GM18499 (cell line): ENCODE data around the gene C1GALT1C1L.
"Not testable (repeated sequence)": the region's sequence is repeated elsewhere in the genome, so short reads cannot be mapped to it uniquely, and the experiment has no call there.

Experiments used
- ATAC-seq: cut with Tn5 transposase; IDR thresholded peaks from one replicate; pipeline ENCODE4 v1.9.1; 2021; ENCODE audit warnings: moderate number of reproducible peaks; ENCODE audit not compliant: insufficient read depth, unreplicated experiment

Gene C1GALT1C1L

DNA sequence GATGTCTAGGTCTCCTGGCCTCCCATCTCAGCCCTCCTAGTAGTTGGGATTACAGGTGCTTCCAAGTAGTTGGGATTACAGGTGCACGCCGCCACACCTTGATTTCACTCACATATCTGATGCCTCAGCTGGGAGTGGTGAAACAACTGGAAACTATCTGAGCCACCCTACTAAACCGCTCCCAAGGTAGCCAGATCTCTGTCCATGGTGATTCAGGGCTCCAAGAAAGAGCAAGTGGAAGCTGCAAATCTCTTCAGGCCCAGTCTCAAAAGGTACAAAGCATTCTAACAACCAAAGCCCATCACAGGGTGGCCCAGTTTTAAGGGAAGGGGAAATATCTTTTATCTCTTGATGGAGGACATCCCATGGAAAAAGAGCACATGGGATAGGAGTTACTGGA lies 19.0 kb downstream of the C1GALT1C1L start:
- no peak for ATAC-seq

DNA sequence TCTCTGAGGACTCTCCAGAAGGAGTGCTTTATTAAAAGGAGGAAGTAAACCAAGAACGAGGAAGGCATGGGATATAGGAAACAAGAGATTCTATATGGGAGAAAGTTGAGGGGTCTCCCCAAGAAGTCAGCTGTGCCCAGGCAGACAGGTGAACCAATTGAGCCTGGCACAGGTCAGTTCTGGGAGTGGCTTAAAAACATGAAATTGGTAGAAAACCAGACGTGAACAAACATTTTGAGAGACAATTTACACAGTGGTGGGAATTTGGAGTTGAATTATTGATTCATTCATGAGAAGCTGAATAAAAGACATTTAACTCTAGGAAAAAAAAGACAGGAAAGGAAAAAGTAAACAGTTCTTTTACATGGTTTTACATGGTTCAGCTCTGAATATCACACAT lies 22.7 kb downstream of the C1GALT1C1L start:
- ATAC-seq = no peak

DNA sequence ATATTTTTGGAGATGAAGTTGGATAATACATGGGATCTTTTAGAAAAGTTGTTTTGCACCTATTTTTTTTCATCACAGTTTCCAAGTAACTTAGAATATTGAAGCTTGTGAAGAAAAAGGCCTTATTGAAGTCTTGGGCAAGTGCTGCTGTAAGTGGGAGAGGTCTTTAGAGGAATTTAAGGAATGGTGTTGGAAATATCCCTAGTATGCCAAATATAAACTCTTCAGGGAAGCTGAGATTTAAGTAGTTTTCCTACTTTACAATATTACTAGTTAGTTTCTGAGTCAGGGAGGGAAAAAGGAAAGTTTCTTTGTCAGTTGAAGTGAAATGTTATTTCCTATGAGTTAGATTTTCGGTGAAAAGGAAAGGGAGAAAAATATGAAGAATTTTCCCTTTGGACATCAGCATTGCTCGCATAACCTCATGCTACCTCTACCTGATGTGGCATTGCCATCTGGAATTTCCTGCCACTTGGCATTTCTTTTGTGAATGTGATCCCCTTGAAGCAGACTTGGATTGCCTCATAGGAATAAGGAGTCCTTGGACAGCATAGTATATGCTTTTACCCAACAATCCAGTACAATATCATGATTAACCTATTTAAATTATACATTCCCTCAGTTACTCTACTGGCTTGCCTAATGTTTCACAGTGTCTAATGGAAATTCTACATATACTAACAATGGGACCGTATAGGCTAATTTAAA lies 27.1 kb downstream of the C1GALT1C1L start:
- ATAC-seq = no peak

DNA sequence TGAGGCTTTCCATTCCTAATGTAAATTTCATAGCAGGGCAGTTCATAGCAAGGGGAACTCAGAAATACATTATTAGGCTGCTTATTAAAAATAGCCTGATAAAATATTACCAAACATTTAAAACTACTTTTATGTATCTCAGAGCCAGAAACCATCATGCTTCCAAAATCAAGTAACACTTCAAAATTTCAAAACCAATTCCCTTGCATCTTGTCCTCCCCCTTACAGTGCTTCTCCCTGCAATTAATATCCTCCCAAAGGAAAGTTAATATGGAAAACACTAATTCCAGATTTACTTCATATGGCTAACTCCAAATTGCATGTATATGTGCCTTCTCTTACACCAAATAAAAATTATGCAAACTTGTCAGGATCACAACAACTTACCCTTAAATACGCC lies 32.5 kb downstream of the C1GALT1C1L start:
- no peak for ATAC-seq

DNA sequence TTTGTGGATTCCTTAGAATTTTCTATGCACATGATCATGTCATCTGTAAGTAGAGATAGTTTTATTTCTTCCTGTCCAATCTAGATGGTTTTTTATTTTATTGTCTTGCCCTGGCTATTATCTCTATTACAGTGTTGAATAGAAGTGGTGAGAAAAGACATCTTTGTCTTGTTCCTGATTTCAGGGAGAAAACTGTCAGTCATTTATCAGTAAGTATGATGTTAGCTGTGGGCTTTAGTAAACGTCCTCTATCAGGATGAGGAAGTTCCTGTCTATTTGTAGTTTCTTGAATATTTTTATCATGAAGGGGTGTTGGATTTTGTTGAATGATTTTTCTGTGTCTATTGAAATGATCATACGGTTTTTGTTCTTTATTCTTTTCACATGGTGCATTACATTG lies 33.9 kb downstream of the C1GALT1C1L start:
- ATAC-seq = no peak

DNA sequence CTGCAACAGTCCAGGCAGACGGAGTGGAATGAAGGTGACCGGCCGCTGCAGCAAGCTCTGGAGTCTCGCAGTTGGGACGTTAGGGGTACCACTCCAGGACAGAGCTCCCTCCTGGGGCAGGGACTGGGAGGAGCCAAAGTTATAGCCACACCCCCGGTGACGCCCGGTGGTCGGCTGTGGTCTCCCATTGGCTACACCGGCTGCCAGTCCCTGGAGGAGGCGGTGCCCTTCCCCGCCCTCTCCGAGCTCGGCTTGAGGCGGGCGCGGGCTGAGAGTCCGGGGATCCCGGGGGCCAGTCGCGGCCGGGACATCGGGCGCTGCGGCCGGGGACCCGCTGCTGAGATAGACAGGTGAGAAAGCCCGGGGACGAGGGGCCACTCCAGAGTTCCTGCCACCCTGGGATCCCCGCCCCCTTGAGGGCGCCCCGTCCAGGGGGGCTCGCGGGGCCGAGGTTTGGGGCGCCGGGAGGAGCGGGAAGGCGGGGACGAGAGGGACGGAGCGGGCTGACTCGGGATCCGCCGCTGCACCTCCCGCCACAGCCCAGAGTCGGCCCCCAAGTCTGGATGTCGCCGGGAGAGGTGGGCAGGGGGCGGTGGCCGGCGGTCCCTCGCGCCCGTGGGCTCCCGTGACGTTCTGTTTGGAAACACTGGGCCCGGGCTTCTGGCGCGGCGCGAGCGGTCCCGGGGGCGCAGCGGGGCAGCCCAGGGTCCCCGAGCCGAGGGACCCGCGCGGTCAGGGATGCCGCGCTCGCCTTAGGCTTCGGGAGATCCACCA lies 39.0 kb downstream of the C1GALT1C1L start, which contains the start of gene PLEKHH2:
PLEKHH2 (plus strand) TSS at position 231 of the 774 bp plus-strand sequence. CDS start 7,414 bp downstream, outside the sequence.
- ATAC-seq = peak; percentile 84

DNA sequence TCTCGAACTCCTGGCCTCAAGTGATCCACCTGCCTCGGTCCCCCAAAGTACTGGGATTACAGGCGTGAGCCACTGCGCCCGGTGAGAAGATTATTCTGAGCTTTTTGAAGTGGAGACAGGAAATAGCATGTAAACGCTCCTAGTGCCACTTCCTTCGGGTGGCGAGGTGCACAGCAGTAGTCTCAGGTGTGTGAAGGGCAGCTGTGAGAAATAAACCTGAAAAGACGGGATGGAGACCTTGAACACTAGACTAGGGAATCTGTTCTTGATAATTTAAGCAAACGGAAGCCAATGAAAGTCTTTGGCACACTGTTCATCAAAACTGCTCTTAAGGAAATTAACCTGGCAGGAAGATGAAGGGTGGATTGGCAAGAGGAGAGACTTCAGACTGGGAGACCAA lies 39.6 kb downstream of the C1GALT1C1L start:
- ATAC-seq = no peak

DNA sequence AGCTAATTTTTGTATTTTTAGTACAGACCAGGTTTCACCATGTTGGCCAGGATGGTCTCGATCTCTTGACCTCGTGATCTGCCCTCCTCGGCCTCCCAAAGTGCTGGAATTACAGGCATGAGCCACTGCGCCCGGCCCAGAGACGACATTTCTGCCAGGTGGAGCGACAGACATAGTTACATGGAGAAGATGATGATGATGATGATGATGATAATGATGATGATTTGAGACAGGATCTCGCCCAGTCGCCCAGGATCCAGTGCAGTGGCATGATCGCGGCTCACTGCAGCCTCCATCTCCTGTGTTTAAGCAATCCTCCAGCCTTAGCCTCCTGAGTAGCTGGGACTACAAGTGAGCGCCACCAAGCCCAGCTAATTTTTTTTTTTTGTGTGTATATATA lies 40.1 kb downstream of the C1GALT1C1L start:
- ATAC-seq = not testable (repeated sequence)

DNA sequence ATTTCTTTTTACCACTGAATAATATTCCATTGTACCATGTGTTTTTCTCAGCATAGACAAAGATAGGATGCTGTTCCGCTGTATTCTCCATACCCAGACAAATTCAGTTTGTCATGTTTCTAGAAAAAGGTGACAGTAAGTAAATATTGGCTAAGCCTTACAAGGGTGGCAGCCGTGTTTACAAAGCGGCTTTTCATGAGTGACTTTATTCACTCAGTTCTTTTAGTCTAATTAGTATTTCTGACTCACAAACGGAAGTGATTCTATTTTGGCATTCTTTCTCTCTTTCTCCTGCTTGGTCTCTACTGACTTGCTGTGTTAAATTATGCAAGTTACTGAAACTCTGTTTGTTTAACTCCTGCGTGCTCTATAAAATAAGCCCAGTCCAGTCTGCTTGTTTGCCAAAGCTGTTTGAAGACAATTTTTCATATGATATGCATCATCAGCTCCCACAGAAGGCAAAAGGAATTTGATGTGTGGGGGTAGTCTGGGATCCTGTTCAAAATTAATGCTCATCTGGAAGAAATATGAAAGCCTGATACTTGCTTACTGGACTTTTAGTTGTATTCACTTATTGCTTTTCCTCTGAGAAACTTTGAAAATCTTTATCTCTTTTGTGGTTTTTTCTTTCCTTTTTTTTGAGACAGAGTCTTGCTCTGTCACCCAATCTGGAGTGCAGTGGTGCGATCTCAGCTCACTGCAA lies 41.5 kb downstream of the C1GALT1C1L start:
- ATAC-seq = no peak

DNA sequence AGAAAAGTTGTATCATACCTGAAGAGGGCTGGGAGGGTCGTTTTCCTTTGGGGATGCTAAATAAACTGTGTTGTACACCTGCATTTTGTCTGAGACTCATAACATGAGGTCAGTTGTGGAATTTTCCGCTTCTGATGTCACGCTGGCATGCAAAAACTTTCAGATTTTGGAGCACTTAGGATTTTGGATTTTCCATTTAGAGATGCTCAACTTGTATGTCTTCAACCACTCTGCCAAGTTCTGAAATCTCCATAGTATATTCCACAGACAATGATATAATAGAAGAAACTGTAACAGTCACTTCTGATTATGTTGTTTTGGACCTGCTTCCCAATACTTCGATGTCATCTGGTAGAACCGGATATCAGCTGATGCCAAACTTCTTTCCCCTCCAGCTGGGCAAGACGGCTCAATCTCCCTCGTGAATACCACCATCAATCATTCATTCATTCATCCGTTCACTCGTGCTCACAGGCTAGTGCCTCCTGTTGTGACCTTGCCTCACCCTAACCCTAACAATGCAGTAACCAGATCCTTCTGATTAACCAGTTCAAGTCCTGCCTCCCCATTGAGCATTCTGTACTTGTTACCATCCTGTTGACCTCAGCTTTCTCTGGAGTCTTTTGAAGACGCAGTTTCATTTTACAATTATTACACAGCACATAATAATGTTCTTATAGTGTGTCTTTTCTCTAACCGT lies 44.5 kb downstream of the C1GALT1C1L start:
- ATAC-seq = no peak
